Measurements from ENCODE around the gene TMPRSS6. TPM values are rescaled to one million over a fixed set of nuclear protein-coding genes. Genes with fewer than 3 reads are reported as not detected.

The TMPRSS6 gene
- total RNA-seq, 1 donor from 2014 or later: not detected

DNA sequence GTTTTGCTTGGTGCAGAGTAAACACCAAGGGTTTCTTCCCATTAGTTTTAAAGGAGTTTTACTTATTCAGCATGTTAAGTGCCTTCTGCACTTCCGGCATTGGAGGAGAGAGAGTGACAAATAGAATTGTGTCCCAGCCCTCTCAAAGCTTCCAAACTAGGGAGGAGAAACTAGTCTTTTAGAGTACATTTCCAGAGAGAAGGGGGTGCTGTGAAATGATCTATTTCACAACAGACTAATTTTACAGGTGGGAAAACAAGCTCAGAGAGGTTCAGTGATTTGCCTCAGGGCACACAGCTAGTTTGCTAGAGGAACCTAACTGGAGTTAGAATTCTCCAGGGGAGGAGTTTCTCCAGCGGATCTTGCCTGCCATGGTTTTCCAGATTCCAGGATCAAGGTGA is 77.4 kb downstream of the TMPRSS6 start:
- Histone ChIP-seq H3K27me3 (ENCODE audit: low read depth) (peaks cover 15% of the 10 kb centered on the region), H3K9me3 (replicated peaks) (no peaks in the 10 kb centered on the region), H3K36me3 (peaks cover 23% of the 10 kb centered on the region), H3K4me3 (no peak overlapping the region), H3K4me1 (no peaks in the 10 kb centered on the region), H3K27ac (replicated peaks) (no peak overlapping the region)
- TF ChIP-seq, protein P1, sequence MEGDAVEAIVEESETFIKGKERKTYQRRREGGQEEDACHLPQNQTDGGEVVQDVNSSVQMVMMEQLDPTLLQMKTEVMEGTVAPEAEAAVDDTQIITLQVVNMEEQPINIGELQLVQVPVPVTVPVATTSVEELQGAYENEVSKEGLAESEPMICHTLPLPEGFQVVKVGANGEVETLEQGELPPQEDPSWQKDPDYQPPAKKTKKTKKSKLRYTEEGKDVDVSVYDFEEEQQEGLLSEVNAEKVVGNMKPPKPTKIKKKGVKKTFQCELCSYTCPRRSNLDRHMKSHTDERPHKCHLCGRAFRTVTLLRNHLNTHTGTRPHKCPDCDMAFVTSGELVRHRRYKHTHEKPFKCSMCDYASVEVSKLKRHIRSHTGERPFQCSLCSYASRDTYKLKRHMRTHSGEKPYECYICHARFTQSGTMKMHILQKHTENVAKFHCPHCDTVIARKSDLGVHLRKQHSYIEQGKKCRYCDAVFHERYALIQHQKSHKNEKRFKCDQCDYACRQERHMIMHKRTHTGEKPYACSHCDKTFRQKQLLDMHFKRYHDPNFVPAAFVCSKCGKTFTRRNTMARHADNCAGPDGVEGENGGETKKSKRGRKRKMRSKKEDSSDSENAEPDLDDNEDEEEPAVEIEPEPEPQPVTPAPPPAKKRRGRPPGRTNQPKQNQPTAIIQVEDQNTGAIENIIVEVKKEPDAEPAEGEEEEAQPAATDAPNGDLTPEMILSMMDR (IDR thresholded peaks at IDR 0.05; ENCODE audit: borderline replicate concordance): no peak
- intact Hi-C loops (cut with micrococcal nuclease): no loop called here
- no peak for DNase-seq

DNA sequence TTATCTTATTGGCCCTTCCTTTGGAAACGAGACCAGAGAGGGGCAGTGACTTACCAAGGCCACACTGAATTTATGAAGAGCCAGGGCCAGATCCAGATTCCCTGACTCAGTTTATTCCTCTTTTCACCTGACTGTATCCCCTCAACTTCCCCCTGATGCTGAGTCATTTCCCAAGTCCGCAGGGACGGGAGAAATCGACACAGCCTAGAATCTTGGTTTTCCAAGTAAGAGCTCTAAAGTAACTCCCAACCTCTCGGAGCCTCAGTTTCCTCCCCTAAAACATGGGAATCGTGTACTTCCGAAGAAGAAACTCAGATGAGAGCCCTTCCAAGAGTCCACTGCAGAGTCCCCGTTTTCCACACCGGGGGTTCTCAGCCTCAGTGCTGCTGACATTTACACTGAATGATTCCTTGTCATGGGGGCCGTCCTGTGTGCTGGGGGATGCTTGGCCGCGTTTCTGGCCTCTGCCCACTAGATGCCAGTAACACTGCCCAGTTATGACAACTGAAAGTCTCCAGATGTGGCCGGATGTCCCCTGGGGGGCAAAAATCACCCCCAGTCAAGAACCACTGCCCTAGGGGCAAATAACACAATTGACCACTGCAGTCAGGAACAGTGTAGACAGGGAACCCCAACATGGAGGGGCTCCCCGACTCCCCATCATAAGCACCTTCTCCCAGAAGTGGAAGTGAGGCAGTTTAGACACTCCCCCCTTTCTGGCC is 78.8 kb downstream of the TMPRSS6 start:
- TF ChIP-seq, protein P1 (IDR thresholded peaks at IDR 0.05; ENCODE audit: borderline replicate concordance): no peak
- DNase-seq: no peak
- Histone ChIP-seq H3K27me3 (ENCODE audit: low read depth) (peaks cover under 1% of the 10 kb centered on the region), H3K4me1 (peaks cover 14% of the 10 kb centered on the region), H3K27ac (replicated peaks) (no peak overlapping the region), H3K4me3 (no peak overlapping the region), H3K36me3 (peaks cover 32% of the 10 kb centered on the region), H3K9me3 (replicated peaks) (no peaks in the 10 kb centered on the region)
- intact Hi-C loops (cut with micrococcal nuclease): no loop called here

DNA sequence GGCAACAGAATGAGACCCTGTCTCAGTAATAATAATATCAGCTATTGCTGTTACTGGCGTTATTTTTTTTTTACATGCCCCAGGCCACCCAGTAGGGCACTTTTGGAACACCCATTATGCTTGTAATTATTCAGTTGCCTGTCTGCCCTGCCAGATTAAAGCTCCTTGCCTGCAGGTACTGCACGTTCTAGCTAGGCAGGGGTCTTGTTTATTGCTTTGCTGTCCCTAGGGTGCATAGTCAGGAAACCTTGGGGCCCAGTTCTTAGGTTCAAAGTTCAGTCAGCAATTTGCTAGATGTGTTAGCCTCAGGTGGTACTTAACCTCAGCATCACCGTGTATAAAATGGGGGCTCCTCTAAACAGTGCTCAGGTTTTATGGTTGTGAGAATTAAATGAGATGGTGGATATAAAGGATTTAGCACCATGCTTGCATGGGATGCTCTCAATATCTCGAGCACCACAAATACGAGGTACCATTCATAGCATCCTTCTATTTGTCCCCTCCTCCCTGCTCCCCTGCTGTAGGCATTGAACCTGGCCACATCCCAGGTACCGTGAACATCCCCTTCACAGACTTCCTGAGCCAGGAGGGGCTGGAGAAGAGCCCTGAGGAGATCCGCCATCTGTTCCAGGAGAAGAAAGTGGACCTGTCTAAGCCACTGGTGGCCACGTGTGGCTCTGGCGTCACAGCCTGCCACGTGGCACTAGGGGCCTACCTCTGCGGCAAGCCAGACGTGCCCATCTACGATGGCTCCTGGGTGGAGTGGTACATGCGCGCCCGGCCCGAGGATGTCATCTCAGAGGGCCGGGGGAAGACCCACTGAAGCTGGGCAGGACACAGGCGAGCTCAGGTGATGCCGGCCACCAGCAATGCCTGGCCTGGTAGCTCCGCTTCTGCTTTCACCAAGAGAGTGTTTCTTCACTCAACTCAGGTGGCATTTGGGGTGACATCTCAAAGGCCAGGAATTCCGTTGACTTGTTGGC is 80.5 kb downstream of the TMPRSS6 start:
- Histone ChIP-seq H3K4me3 (no peak overlapping the region), H3K27me3 (ENCODE audit: low read depth) (no peaks in the 10 kb centered on the region), H3K36me3 (peaks cover 47% of the 10 kb centered on the region), H3K27ac (replicated peaks) (no peak overlapping the region), H3K9me3 (replicated peaks) (no peaks in the 10 kb centered on the region), H3K4me1 (peaks cover 30% of the 10 kb centered on the region)
- intact Hi-C loops (cut with micrococcal nuclease): no loop called here
- TF ChIP-seq, protein P1 (IDR thresholded peaks at IDR 0.05; ENCODE audit: borderline replicate concordance): no peak
- DNase-seq: no peak

DNA sequence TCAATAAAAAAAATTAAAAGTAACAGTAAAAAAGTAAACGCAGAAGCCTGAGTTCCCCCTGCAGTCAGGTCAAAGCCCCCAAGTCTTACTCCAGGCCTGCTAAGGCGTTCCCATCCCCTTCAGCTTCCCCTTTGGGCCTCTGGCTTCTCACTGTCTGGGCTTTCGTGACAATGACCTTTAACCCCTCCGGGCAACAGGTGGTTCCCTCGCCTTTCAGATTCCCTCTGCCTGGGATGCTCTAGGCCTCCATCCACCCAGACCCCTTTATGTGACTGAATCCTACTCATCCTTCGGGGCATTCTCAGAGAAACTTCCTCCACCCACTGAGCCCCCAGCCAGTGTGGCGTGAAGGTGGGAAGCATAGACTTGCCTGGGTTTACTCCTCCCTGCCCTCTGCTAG is 82.0 kb downstream of the TMPRSS6 start:
- intact Hi-C loops (cut with micrococcal nuclease): no loop called here
- peaks cover 47% of the 10 kb centered on the region for H3K36me3 ChIP-seq
- TF ChIP-seq, protein P1 (IDR thresholded peaks at IDR 0.05; ENCODE audit: borderline replicate concordance): no peak
- no peak for DNase-seq
- H3K27me3 ChIP-seq (ENCODE audit: low read depth): no peaks in the 10 kb centered on the region
- H3K27ac ChIP-seq (replicated peaks): no peak overlapping the region
- H3K4me1 ChIP-seq: peaks cover 44% of the 10 kb centered on the region
- H3K4me3 ChIP-seq: no peak overlapping the region
- no peaks in the 10 kb centered on the region for H3K9me3 ChIP-seq (replicated peaks)

DNA sequence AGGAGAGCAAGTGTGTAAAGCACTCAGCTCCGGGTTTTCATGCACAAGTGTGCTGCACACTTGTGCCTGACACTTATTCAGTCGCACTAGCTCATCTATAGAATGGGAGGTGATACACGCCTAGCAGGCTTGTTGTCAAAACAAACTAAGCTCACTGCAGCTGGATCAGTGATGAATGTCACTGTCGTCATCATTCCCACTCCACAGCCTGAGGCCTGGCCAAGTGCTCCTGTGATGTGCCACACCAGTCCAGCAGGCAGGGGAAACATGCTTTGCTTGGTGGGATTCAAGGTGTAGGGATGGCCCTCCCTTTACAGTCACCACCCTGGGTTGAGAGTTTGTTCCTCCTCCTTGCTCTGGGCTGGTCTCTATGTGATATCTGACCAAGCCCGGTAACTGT is 83.2 kb downstream of the TMPRSS6 start:
- peak overlapping the region; percentile 61 for H3K27ac ChIP-seq (replicated peaks)
- H3K4me3 ChIP-seq: no peak overlapping the region
- H3K9me3 ChIP-seq (replicated peaks): no peaks in the 10 kb centered on the region
- peaks cover 56% of the 10 kb centered on the region for H3K4me1 ChIP-seq
- intact Hi-C loops (cut with micrococcal nuclease): no loop called here
- TF ChIP-seq, protein P1 (IDR thresholded peaks at IDR 0.05; ENCODE audit: borderline replicate concordance): no peak
- H3K27me3 ChIP-seq (ENCODE audit: low read depth): no peaks in the 10 kb centered on the region
- H3K36me3 ChIP-seq: peaks cover 47% of the 10 kb centered on the region
- peak; percentile 41 for DNase-seq
